GM18868 (cell line): ENCODE results near the gene RABL3.
"Not testable (repeated sequence)": the region's sequence is repeated elsewhere in the genome, so short reads cannot be mapped to it uniquely, and the experiment has no call there.

ENCODE experiments used
- ATAC-seq: cut with Tn5 transposase; IDR thresholded peaks from one replicate; pipeline ENCODE4 v1.9.1; 2021; ENCODE audit warnings: mild to moderate bottlenecking, moderate library complexity; ENCODE audit not compliant: unreplicated experiment

Gene RABL3

GRCh38 chr3:120649830-120650233, 92.5 kb downstream of the RABL3 start:
- peak; percentile 72 for ATAC-seq

- ATAC-seq, result no peak
Observed at GRCh38 chr3:120648290-120648689, 94.0 kb downstream of the RABL3 start.

- ATAC-seq, result no peak
Observed at GRCh38 chr3:120646771-120647432, 95.4 kb downstream of the RABL3 start.

GRCh38 chr3:120645083-120645845, 97.1 kb downstream of the RABL3 start:
- no peak for ATAC-seq

GRCh38 chr3:120642368-120642948, 99.9 kb downstream of the RABL3 start:
- ATAC-seq, result peak; percentile 59

GRCh38 chr3:120641696-120642246, 100.5 kb downstream of the RABL3 start:
- ATAC-seq, result no peak

GRCh38 chr3:120640231-120640630, 102.1 kb downstream of the RABL3 start:
- no peak for ATAC-seq

GRCh38 chr3:120638820-120639219, 103.5 kb downstream of the RABL3 start:
- ATAC-seq, result not testable (repeated sequence)

GRCh38 chr3:120637851-120638559, 104.3 kb downstream of the RABL3 start:
- ATAC-seq, result no peak

- ATAC-seq, result no peak
Observed at GRCh38 chr3:120636795-120637401, 105.4 kb downstream of the RABL3 start.
